HUES6 (cell line): ENCODE results near the gene SSBP3.

Experiments
- H3K27ac ChIP-seq: 2 replicates; pipeline ENCODE4 v1.7.0; 2013; ENCODE audit warnings: low read depth, mild to moderate bottlenecking, low read length, inconsistent platforms
- H3K27me3 ChIP-seq: 2 replicates; pipeline ENCODE4 v1.6.1; 2013; ENCODE audit warnings: low read length; ENCODE audit not compliant: control insufficient read depth, insufficient read depth
- H3K36me3 ChIP-seq: 2 replicates; pipeline ENCODE4 v1.6.1; 2013; ENCODE audit warnings: low read length; ENCODE audit not compliant: control insufficient read depth, insufficient read depth
- H3K4me1 ChIP-seq: 2 replicates; pipeline ENCODE4 v1.6.1; 2013; ENCODE audit warnings: low read length; ENCODE audit not compliant: control insufficient read depth, insufficient read depth
- H3K4me3 ChIP-seq: 2 replicates; pipeline ENCODE4 v1.5.1; 2013; ENCODE audit warnings: low read depth, low read length
- H3K9ac ChIP-seq: one replicate; pipeline ENCODE4 v1.6.1; 2013; ENCODE audit warnings: mild to moderate bottlenecking, low read length
- H3K9me3 ChIP-seq: 2 replicates; pipeline ENCODE4 v1.6.1; 2013; ENCODE audit warnings: low read depth, low read length; ENCODE audit not compliant: control insufficient read depth, insufficient read depth

Gene SSBP3

GRCh38 chr1:54273092-54273794 lies 133.0 kb downstream of the SSBP3 start:
- H3K4me1 ChIP-seq = peaks cover 41% of the 10 kb centered on the region
- peaks cover 4% of the 10 kb centered on the region; the same call in 1 of the 2 replicates for H3K36me3 ChIP-seq
- no peaks in the 10 kb centered on the region for H3K9me3 ChIP-seq
- no peaks in the 10 kb centered on the region for H3K27me3 ChIP-seq
- H3K27ac ChIP-seq = 0 out of 2 replicates have a peak overlapping the region, but pooled peaks have one; percentile 13
- H3K9ac ChIP-seq = peak overlapping the region; percentile 9
- H3K4me3 ChIP-seq = no peak overlapping the region

DNA sequence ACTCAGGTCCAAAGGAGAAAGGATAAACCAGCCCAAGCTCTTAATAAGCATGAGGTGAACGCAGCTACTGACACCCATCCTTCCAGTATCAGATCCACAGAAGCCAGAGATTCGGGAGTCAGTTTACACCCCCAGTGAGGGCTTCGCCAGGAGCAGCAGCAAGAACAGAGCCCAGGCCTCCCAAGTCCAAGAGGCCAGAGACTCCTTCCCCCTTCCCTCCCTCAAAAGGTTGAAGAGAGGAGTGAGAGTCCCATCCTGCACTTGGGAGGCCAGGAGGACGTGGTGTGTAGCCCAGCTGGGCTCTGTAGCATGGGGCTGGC lies 133.5 kb downstream of the SSBP3 start:
- peaks cover 4% of the 10 kb centered on the region; the same call in 1 of the 2 replicates for H3K36me3 ChIP-seq
- no peaks in the 10 kb centered on the region for H3K27me3 ChIP-seq
- no peak overlapping the region for H3K27ac ChIP-seq
- no peaks in the 10 kb centered on the region for H3K9me3 ChIP-seq
- H3K4me1 ChIP-seq = peaks cover 41% of the 10 kb centered on the region
- no peak overlapping the region for H3K4me3 ChIP-seq
- H3K9ac ChIP-seq = no peak overlapping the region

GRCh38 chr1:54272134-54272533 lies 134.1 kb downstream of the SSBP3 start:
- peaks cover 4% of the 10 kb centered on the region; the same call in 1 of the 2 replicates for H3K36me3 ChIP-seq
- no peak overlapping the region for H3K27ac ChIP-seq
- no peaks in the 10 kb centered on the region for H3K9me3 ChIP-seq
- H3K27me3 ChIP-seq = no peaks in the 10 kb centered on the region
- peaks cover 41% of the 10 kb centered on the region for H3K4me1 ChIP-seq
- H3K4me3 ChIP-seq = no peak overlapping the region
- H3K9ac ChIP-seq = no peak overlapping the region

- H3K27me3 ChIP-seq = no peaks in the 10 kb centered on the region
- no peak overlapping the region for H3K27ac ChIP-seq
Observed at GRCh38 chr1:54271341-54271740, 134.9 kb downstream of the SSBP3 start.

GRCh38 chr1:54270543-54270942 lies 135.7 kb downstream of the SSBP3 start:
- H3K4me1 ChIP-seq = peaks cover 35% of the 10 kb centered on the region
- H3K9ac ChIP-seq = no peak overlapping the region
- H3K4me3 ChIP-seq = no peak overlapping the region
- no peaks in the 10 kb centered on the region for H3K9me3 ChIP-seq
- H3K27me3 ChIP-seq = no peaks in the 10 kb centered on the region
- H3K36me3 ChIP-seq = peaks cover 4% of the 10 kb centered on the region; the same call in 1 of the 2 replicates
- H3K27ac ChIP-seq = no peak overlapping the region

More at GRCh38 chr1:54271341-54271740, 134.9 kb downstream of the SSBP3 start:
- H3K36me3 ChIP-seq = peaks cover 4% of the 10 kb centered on the region; the same call in 1 of the 2 replicates
- no peak overlapping the region for H3K4me3 ChIP-seq
- peaks cover 41% of the 10 kb centered on the region for H3K4me1 ChIP-seq
- H3K9ac ChIP-seq = no peak overlapping the region
- H3K9me3 ChIP-seq = no peaks in the 10 kb centered on the region

DNA sequence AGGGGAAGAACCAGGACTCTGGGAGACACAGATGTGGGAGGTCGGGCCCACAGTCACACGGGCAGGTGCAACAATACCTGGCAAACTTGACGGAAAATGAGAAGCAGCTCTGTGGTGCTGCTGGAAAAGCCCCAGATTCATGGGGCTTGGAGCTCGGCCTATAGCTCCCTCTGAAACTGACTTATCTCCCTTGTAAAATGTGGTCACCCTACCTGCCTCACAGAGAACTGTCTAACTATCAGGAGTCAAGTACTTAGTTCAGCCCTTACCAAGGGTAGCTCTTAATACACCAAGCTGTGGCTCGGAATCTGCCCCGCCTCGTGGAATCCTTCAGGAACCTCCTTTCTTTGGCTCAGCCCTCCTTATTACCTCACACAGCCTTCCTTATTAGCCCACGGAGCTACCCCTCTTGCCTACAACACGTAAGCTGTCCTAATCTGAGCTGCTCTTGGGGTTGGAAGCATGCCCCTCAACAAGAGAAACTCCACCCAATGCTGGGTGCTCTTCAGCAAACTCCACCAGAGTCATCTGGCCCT lies 137.4 kb downstream of the SSBP3 start:
- peaks cover 21% of the 10 kb centered on the region for H3K4me1 ChIP-seq
- H3K27ac ChIP-seq = no peak overlapping the region
- no peaks in the 10 kb centered on the region for H3K27me3 ChIP-seq
- no peak overlapping the region for H3K9ac ChIP-seq
- no peak overlapping the region for H3K4me3 ChIP-seq
- H3K36me3 ChIP-seq = peaks cover 11% of the 10 kb centered on the region
- no peaks in the 10 kb centered on the region for H3K9me3 ChIP-seq

DNA sequence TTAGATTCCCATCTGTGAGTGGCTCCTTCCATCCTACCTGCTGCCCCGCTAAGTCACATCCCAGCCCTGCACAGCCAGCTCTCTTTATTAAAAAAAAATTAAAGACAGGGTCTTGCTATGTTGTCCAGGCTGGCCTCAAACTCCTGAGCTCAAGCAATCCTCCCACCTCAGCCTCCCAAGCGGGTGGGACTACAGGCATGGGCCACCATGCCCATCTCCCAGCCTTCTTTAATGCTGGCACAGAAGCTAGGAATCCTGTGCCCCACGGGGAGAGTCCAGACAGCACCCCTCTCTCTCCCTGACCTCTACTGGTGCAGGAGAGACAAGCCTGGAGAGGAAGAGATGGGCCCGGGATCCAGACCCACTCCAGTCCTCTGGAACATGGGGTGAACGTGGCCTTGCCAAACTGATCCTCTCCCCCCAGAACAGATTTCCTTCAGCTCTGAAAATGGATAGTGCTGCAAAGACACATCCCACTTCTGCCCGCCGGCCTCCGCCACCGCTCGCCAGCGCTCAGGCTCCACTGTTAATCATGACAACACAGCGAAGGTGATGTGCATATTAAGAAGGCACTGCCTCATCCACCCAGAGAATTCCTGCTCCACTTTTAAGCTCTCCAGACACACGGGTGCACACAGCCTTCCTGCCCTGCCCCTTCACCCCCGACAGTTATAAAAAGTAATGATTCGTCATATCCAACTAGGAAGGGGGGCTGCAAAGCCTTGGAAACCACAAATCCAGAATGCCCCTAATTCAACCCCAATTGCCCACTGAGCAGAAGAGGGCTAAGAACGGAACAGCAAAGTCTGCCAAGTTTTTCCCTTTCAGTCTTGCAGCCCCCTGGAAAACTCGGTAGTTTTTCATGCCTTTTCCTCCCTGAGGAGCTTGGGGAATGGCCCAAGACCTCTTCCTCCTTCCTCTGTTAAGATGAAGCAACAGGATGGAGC lies 138.1 kb downstream of the SSBP3 start:
- H3K9me3 ChIP-seq = no peaks in the 10 kb centered on the region

GRCh38 chr1:54266908-54267307 lies 139.3 kb downstream of the SSBP3 start:
- Histone ChIP-seq H3K4me3 (no peak overlapping the region), H3K9me3 (no peaks in the 10 kb centered on the region), H3K36me3 (peaks cover 11% of the 10 kb centered on the region), H3K27ac (no peak overlapping the region), H3K27me3 (no peaks in the 10 kb centered on the region), H3K4me1 (peaks cover 11% of the 10 kb centered on the region; the same call in 1 of the 2 replicates), H3K9ac (no peak overlapping the region)

More for the DNA sequence above, 138.1 kb downstream of the SSBP3 start:
- Histone ChIP-seq H3K9ac (no peak overlapping the region), H3K4me1 (peaks cover 17% of the 10 kb centered on the region), H3K36me3 (peaks cover 11% of the 10 kb centered on the region), H3K4me3 (no peak overlapping the region), H3K27ac (no peak overlapping the region), H3K27me3 (no peaks in the 10 kb centered on the region)

- Histone ChIP-seq H3K9me3 (no peaks in the 10 kb centered on the region), H3K27me3 (no peaks in the 10 kb centered on the region), H3K4me1 (peaks cover 11% of the 10 kb centered on the region; the same call in 1 of the 2 replicates), H3K36me3 (peaks cover 11% of the 10 kb centered on the region), H3K9ac (no peak overlapping the region), H3K4me3 (no peak overlapping the region), H3K27ac (no peak overlapping the region)
Observed at GRCh38 chr1:54266195-54266594, 140.0 kb downstream of the SSBP3 start.

DNA sequence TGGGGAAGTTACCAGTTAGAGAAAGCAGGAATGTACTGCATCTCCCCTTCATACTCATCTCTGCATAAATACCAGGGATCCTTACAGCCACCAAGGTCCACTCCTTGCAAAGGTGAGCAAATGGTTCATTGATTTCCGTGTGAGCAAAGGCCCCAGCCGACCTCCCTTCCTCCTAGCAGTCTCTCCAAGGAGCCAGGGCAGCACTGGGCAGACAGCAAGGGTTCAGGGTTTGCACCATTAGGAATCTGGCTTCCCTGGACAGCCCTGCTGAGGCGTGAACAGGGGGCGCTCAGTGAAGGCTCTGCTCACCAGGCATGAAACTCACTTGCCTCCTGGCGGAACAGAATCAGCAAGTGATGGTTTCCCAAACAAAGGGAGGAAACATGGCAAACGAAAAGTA lies 140.5 kb downstream of the SSBP3 start:
- Histone ChIP-seq H3K4me1 (peaks cover 11% of the 10 kb centered on the region; the same call in 1 of the 2 replicates), H3K27ac (no peak overlapping the region), H3K4me3 (no peak overlapping the region), H3K27me3 (no peaks in the 10 kb centered on the region), H3K9me3 (no peaks in the 10 kb centered on the region), H3K9ac (no peak overlapping the region), H3K36me3 (peaks cover 9% of the 10 kb centered on the region)
